IPS DF 6.9 (cell line): ENCODE data around the gene MLLT6.
A peak's percentile ranks its signal among the peaks of the same experiment; 100 is the strongest.

ENCODE experiments used
- DNase-seq: peaks from one replicate; pipeline ENCODE4 v3.0.0-alpha.2; 2013; ENCODE audit warnings: low read depth, low spot score
- H3K27ac ChIP-seq: one replicate; pipeline ENCODE4 v1.5.1; 2013; ENCODE audit warnings: low read length, control low read depth
- H3K27me3 ChIP-seq: 2 replicates; pipeline ENCODE4 v1.6.1; 2013; ENCODE audit warnings: mild to moderate bottlenecking, low read length; ENCODE audit not compliant: control insufficient read depth, insufficient read depth
- H3K36me3 ChIP-seq: 2 replicates; pipeline ENCODE4 v1.6.1; 2013; ENCODE audit warnings: low read length; ENCODE audit not compliant: control insufficient read depth, insufficient read depth
- H3K4me1 ChIP-seq: 2 replicates; pipeline ENCODE4 v1.6.1; 2013; ENCODE audit warnings: low read length; ENCODE audit not compliant: control insufficient read depth, insufficient read depth
- H3K4me3 ChIP-seq: 2 replicates; pipeline ENCODE4 v1.5.1; 2013; ENCODE audit warnings: mild to moderate bottlenecking, low read length
- H3K9me3 ChIP-seq: 2 replicates; pipeline ENCODE4 v1.6.1; 2013; ENCODE audit warnings: low read length, inconsistent platforms; ENCODE audit not compliant: control insufficient read depth, insufficient read depth
- WGBS: extraction: QIAGEN DNeasy Blood & Tissue Kit; methylation state at CpG from one replicate; pipeline ENCODE4 v1.1.7; 2013; ENCODE audit warnings: mixed read lengths, missing lambda C conversion rate; ENCODE audit not compliant: insufficient read length, insufficient coverage; 5-methylcytosine and 5-hydroxymethylcytosine counted together

MLLT6 gene

DNA sequence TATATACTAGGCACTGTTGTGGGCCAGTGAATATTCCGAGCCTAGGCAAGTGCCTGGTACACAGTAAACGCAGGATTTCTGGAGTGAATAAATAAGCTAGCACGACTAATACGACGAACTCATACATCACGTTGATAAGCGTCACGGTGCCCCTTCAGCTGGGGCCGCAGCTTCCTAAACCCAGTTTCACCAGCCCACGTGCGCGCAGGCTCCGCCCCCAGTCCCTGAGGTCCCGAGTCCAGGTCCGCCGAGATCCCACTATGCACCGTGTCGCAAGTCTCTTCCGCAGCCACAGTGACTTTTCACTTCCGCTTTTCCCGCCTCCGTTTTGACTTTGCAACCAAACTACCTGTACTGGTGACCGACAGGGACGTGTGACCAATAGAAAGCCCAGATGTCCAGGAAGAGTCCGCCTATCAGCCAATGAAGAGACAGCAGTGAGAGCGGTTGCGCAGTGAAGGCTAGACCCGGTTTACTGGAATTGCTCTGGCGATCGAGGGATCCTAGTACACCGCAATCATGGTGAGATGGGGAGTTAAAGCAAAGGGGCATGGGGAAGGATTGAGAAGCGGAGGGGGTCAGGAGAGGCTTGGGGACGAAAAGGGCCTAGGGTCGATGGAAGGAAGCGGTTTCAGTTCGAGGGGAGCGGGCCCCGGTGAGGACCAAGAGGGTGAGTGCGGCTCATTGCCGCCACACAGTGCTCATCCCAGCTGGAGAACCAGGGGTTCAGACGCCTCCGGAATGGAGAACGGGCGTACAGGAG is 47.4 kb downstream of the MLLT6 start, which contains the start of gene PSMB3:
Gene PSMB3, plus strand, starts transcription at position 434 of the 763 bp plus-strand sequence. Its CDS starts 86 bp downstream, at position 520.
- no peak within 1 kb of the TSS for H3K27ac ChIP-seq
- no peaks in the 10 kb centered on the region for H3K4me1 ChIP-seq
- H3K36me3 ChIP-seq = peaks cover 8% of the 10 kb centered on the region; the same call in 1 of the 2 replicates
- WGBS = no CpG with 5 or more reads among the region's 44 CpGs
- H3K27me3 ChIP-seq = no peaks in the 10 kb centered on the region
- DNase-seq = peak; percentile 99
- H3K4me3 ChIP-seq = peak within 1 kb of the TSS; percentile 67
- H3K9me3 ChIP-seq = no peaks in the 10 kb centered on the region

DNA sequence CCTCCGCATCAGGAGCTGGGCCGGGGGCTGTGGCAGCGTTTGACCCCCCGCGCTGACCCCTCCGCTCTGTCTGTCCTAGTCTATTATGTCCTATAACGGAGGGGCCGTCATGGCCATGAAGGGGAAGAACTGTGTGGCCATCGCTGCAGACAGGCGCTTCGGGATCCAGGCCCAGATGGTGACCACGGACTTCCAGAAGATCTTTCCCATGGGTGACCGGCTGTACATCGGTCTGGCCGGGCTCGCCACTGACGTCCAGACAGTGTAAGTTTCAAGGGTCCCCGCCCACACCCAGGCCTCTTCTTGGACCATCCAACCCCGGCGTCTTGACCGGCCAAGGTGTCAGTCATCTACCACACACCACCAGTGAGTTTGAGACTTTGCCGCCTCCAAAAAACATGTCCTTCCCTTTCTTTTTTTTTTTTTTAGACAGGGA is 48.0 kb downstream of the MLLT6 start:
- no peaks in the 10 kb centered on the region for H3K9me3 ChIP-seq
- H3K4me3 ChIP-seq = peak overlapping the region; percentile 67
- DNase-seq = no peak
- H3K27me3 ChIP-seq = no peaks in the 10 kb centered on the region
- WGBS = no CpG with 5 or more reads among the region's 22 CpGs
- no peaks in the 10 kb centered on the region for H3K4me1 ChIP-seq
- no peak overlapping the region for H3K27ac ChIP-seq
- H3K36me3 ChIP-seq = peaks cover 8% of the 10 kb centered on the region; the same call in 1 of the 2 replicates

DNA sequence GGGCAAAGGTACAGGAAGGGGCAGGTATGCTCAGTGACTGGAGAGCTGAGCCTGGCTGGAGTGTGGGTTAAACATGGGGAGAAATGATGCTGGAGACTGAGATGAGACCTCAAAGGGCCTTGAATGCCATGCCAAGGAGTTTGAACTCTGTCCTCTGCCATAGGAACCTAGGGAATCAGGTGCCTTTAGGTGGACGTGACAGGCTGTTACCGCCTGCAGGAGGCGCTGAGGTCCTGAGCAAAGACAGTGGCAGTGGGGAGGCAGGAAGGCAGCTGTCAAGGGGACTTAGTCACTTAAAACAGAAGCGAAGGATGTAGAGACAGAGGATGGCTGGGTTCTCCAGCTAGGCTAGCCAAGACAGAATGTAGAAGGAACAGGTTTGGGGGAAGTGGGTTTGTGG is 56.5 kb downstream of the MLLT6 start:
- H3K36me3 ChIP-seq = peaks cover 22% of the 10 kb centered on the region; the same call in 1 of the 2 replicates
- no peaks in the 10 kb centered on the region for H3K9me3 ChIP-seq
- H3K4me1 ChIP-seq = no peaks in the 10 kb centered on the region
- WGBS = no CpG with 5 or more reads among the region's 4 CpGs
- DNase-seq = no peak
- no peak overlapping the region for H3K27ac ChIP-seq
- no peaks in the 10 kb centered on the region for H3K27me3 ChIP-seq
- H3K4me3 ChIP-seq = no peak overlapping the region

DNA sequence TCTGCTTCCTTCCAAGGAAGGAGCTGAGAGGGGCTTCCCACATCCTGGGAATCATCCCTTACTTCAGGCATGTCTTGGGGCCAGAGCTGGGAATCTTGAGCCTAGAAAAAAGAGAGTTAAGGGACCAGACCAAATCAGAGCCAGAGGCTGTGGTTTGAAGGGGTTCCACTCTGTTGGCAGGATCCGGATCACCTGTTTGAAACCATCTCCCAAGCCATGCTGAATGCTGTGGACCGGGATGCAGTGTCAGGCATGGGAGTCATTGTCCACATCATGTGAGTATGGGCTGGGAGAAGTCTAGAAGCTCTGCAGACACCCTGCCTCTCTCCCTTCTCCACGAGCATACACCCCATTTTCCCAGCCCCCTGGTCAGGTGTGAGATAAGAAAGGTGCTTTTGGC is 57.2 kb downstream of the MLLT6 start:
- no peak for DNase-seq
- WGBS = no CpG with 5 or more reads among the region's 3 CpGs
- no peaks in the 10 kb centered on the region for H3K4me1 ChIP-seq
- H3K27ac ChIP-seq = no peak overlapping the region
- no peaks in the 10 kb centered on the region for H3K27me3 ChIP-seq
- no peaks in the 10 kb centered on the region for H3K9me3 ChIP-seq
- no peak overlapping the region for H3K4me3 ChIP-seq
- H3K36me3 ChIP-seq = peaks cover 22% of the 10 kb centered on the region; the same call in 1 of the 2 replicates

- no peaks in the 10 kb centered on the region for H3K27me3 ChIP-seq
- no CpG with 5 or more reads among the region's 5 CpGs for WGBS
- no peaks in the 10 kb centered on the region for H3K9me3 ChIP-seq
- H3K4me1 ChIP-seq = no peaks in the 10 kb centered on the region
- H3K4me3 ChIP-seq = no peak overlapping the region
- H3K36me3 ChIP-seq = peaks cover 30% of the 10 kb centered on the region
- no peak overlapping the region for H3K27ac ChIP-seq
- no peak for DNase-seq
Observed at GRCh38 chr17:38766341-38766740, 61.3 kb downstream of the MLLT6 start.

DNA sequence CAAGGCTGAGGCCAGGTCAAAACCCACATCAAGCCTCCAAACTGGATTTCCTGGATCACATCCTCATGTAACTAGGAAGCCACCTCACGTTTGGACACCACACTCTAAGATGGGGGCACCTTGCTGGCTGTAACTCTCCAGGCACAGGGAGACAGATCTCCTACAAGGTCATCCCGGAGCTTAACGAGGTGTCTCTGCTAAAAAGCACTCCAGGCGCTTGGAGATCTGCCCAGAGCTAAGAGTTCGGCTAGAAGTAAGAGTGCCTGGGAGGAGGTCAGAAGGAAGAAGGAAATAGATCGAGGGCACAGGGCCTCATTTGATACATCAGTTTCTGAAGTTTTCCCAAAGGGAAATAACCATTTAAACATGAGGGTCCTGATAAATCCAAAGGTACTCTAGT is 63.3 kb downstream of the MLLT6 start:
- Histone ChIP-seq H3K9me3 (no peaks in the 10 kb centered on the region), H3K27ac (no peak overlapping the region), H3K4me3 (no peak overlapping the region), H3K27me3 (no peaks in the 10 kb centered on the region), H3K4me1 (no peaks in the 10 kb centered on the region), H3K36me3 (peaks cover 21% of the 10 kb centered on the region)
- DNase-seq = no peak
- WGBS = no CpG with 5 or more reads among the region's 6 CpGs

- H3K4me3 ChIP-seq = no peak overlapping the region
- no peak for DNase-seq
- no peaks in the 10 kb centered on the region for H3K4me1 ChIP-seq
- no peaks in the 10 kb centered on the region for H3K9me3 ChIP-seq
- H3K27ac ChIP-seq = no peak overlapping the region
- no peaks in the 10 kb centered on the region for H3K27me3 ChIP-seq
- peaks cover 41% of the 10 kb centered on the region for H3K36me3 ChIP-seq
Observed at GRCh38 chr17:38773258-38773657, 68.2 kb downstream of the MLLT6 start.

DNA sequence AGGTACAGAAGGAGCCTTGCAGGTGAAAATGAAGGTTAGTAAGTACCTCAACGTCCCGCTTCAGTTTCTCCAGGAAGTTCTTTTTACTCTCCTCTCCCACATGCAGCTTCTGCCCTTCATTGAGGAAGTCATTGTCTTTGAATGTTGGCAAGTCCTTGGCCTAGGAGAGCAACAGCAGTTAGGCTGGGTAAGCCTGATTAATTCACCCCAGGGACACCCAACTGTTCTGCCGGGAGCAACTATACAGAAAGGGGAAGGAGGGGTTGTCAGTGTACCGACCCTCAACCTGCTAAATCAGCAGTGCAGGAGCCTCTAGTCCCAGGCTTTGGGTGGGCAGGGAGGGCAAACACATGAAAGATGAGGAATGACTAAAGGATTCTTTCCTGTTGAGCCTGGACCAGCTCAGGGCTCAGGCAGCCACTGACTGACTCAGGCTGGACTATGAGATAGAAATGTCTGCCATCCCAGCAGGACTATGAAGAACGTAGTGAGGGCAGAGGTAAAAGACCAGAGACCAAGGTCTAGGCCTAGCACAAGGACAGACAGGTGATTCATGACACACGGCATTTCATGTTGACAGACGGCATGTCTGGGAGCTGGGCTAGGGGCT is 72.7 kb downstream of the MLLT6 start:
- Histone ChIP-seq H3K36me3 (peaks cover 50% of the 10 kb centered on the region), H3K27me3 (no peaks in the 10 kb centered on the region), H3K4me1 (no peaks in the 10 kb centered on the region), H3K4me3 (no peak overlapping the region), H3K9me3 (no peaks in the 10 kb centered on the region), H3K27ac (no peak overlapping the region)
- no CpG with 5 or more reads among the region's 7 CpGs for WGBS
- DNase-seq = no peak
